Measurements from ENCODE around the gene CAMSAP1. TPM values are rescaled to one million over a fixed set of nuclear protein-coding genes. Genes with fewer than 3 reads are reported as not detected.

The CAMSAP1 gene
- total RNA-seq, 1 donor from 2014 or later = 80.8 TPM

DNA sequence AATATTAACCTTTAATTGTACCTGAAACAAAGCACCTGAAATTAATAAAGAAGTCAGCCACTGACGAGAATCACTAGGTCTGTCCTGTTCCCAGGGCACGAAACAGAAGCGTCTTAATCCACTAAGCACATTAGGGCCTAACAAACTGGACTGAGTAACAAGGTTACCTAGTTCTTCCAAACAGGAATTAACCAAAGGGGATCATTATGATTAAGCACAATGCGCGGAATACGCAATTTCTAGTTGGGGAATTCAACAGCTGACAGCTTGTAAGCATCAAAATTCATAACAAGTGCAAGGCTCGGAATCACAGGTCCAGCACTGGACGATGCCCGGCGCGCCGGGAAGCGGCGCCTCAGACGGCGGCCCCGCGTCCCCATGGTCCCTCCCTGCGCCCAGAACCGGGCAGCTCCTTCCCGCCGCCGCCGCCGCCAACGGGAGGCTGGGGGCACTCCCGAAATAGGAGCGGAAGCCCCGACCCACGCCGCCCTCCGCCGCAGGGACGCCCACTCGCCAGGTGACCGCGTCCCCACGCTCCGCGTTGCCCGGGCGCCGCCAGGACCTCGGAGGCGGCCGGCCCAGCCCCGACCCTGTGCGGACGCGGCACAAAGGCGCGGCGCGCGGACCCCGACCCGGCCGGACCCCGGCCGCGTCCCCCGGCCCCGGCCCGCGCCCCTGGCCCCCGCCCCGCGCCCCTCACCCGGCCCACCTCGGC lies 898 bp downstream of the CAMSAP1 start:
- Mint-ChIP-seq H3K9me3 (peaks cover 8% of the 10 kb centered on the region), H3K27me3 (ENCODE audit: low read depth) (peaks cover 3% of the 10 kb centered on the region), H3K27ac (ENCODE audit: unreplicated experiment) (peak overlapping the region; percentile 87), H3K4me3 (peak overlapping the region; percentile 96), H3K36me3 (ENCODE audit: low read depth) (peaks cover 38% of the 10 kb centered on the region), H3K4me1 (peaks cover 58% of the 10 kb centered on the region)
- TF ChIP-seq, protein P1, sequence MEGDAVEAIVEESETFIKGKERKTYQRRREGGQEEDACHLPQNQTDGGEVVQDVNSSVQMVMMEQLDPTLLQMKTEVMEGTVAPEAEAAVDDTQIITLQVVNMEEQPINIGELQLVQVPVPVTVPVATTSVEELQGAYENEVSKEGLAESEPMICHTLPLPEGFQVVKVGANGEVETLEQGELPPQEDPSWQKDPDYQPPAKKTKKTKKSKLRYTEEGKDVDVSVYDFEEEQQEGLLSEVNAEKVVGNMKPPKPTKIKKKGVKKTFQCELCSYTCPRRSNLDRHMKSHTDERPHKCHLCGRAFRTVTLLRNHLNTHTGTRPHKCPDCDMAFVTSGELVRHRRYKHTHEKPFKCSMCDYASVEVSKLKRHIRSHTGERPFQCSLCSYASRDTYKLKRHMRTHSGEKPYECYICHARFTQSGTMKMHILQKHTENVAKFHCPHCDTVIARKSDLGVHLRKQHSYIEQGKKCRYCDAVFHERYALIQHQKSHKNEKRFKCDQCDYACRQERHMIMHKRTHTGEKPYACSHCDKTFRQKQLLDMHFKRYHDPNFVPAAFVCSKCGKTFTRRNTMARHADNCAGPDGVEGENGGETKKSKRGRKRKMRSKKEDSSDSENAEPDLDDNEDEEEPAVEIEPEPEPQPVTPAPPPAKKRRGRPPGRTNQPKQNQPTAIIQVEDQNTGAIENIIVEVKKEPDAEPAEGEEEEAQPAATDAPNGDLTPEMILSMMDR (conservative IDR thresholded peaks at IDR 0.05) = no peak
- DNase-seq (ENCODE audit: low read depth, low spot score) = no peak

DNA sequence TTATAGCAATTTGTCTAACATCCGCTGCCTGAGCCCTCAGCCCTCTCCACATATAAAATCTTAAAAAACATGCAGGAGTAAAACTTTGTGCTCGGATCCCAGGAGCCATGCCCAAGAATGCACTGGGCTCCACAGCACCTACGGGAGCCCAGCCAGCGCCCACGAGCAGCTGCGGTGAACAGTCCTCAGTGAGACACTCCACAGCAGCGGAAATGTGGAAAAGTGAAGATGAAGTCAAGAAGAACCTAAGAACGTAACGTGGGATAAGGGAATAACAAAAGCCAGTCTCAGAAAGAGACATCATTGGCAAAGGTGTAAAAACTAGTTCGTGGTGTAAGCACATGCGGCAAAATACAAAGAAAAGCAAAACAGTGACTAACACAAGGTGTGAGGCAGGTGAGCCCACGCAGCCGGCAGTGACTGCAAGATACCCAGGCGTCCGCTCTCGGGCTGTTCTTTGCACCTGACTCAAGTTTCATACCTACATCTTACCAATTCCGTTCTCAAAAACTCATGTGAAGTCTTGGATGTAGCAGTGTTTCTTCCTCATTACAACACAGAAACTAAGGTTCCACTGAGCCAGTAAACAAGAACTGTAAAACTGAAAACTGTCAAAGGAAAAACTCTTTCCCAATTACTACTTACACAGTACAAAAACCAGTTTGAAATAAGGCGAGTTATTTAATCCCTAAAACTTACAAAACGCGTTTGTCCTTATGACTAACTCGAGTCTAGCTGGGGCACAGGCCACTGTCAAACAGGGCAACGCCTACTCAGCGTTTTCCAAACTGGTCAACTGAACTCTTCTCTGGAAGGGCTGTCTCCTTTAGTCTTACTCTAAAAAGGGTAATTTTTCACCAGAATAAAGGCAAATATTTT lies 1.7 kb downstream of the CAMSAP1 start:
- no peak for DNase-seq (ENCODE audit: low read depth, low spot score)
- TF ChIP-seq, protein P1 (conservative IDR thresholded peaks at IDR 0.05) = no peak
- H3K36me3 Mint-ChIP-seq (ENCODE audit: low read depth) = peaks cover 35% of the 10 kb centered on the region
- H3K27ac Mint-ChIP-seq (ENCODE audit: unreplicated experiment) = peak overlapping the region; percentile 87
- peaks cover 10% of the 10 kb centered on the region for H3K9me3 Mint-ChIP-seq
- peaks cover 58% of the 10 kb centered on the region for H3K4me1 Mint-ChIP-seq
- peaks cover 3% of the 10 kb centered on the region for H3K27me3 Mint-ChIP-seq (ENCODE audit: low read depth)
- peak overlapping the region; percentile 96 for H3K4me3 Mint-ChIP-seq

DNA sequence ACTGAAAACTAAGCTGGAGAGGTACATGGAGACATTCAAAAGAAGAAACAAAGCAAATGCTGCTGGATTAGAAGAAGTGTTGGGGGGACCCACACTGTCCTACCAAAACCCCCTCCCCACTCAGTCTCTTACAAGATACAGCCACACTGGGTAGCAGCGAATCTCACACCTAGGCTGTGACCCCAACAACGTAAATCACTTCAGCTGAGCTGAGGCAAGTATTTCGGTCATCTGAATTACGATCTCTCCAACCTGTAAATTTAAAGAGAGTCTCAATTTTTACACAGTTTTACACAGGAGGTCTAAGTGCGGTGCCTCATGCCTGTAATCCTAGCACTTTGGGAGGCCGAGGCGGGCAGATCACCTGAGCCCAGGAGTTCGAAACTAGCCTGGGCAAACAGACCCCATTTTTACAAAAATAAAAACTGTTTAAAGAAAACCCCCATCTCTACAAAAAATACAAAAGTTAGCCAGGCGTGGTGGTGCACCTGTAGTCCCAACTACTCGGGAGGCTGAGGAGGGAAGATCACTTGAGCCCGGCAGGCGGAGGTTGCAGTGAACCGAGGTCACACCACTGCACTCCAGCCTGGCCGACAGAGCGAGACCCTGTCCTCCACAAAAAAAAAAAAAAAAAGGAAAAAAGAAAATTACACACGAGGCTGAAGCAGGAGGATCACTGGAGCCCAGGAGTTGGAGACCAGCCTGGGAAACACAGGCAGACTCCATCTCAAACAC lies 3.4 kb downstream of the CAMSAP1 start:
- Mint-ChIP-seq H3K36me3 (ENCODE audit: low read depth) (peaks cover 36% of the 10 kb centered on the region), H3K4me3 (peak overlapping the region; percentile 77), H3K4me1 (peaks cover 51% of the 10 kb centered on the region), H3K27me3 (ENCODE audit: low read depth) (peaks cover 3% of the 10 kb centered on the region), H3K27ac (ENCODE audit: unreplicated experiment) (no peak overlapping the region), H3K9me3 (peaks cover 19% of the 10 kb centered on the region)
- TF ChIP-seq, protein P1 (conservative IDR thresholded peaks at IDR 0.05) = no peak
- DNase-seq (ENCODE audit: low read depth, low spot score) = no peak

DNA sequence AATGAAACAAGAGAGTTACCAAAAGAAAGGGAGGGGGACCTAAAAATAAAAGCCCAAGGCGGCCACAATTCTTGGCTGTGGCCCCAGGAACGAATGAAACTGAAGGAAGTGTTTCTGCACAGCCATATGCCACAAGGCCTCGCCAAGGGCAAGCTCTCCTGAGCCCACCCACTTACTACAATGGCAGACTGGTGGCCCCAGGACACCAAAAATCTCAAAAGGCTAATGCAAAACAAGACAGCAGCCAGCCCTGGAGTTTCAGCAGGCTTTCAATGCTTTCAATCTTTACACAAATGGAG lies 4.0 kb downstream of the CAMSAP1 start:
- DNase-seq (ENCODE audit: low read depth, low spot score) = no peak
- TF ChIP-seq, protein P1 (conservative IDR thresholded peaks at IDR 0.05) = no peak
- Mint-ChIP-seq H3K27me3 (ENCODE audit: low read depth) (peaks cover 3% of the 10 kb centered on the region), H3K4me3 (peak overlapping the region; percentile 77), H3K36me3 (ENCODE audit: low read depth) (peaks cover 36% of the 10 kb centered on the region), H3K4me1 (peaks cover 48% of the 10 kb centered on the region), H3K27ac (ENCODE audit: unreplicated experiment) (peak overlapping the region; percentile 45), H3K9me3 (peaks cover 16% of the 10 kb centered on the region)

DNA sequence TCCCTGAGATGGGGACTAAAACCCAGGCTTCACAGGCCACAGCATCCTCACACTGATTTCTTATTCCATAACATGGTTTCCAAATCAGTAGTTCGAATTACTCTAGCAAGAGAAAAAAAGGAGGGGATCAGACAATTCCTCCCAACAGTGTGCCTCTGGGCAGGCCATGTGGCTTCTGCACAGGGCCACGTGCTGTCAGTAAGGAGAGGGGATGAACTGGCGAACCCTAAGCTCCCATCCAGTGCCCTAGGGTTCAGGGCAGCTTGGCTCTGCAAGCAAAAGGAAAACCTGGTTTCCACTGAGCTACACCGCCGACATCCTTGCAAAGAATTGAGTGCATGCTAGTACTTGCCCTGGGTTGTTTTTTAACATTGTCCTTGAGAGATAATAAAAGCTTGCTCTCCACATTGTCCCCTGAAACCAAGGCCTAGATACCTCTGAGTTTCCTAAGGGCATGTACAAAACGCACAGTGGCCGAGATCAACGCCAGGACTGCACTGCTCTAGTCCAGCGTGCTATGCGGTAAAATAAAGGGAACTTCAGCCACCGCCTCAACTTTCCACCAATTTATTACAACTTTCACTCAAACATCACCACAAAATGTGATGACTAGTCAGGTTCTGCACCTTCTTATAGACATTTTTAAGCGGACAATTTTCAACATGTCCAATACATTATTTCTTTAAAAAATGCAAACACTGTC lies 4.5 kb downstream of the CAMSAP1 start:
- Mint-ChIP-seq H3K27me3 (ENCODE audit: low read depth) (peaks cover 3% of the 10 kb centered on the region), H3K27ac (ENCODE audit: unreplicated experiment) (peak overlapping the region; percentile 45), H3K9me3 (peaks cover 20% of the 10 kb centered on the region), H3K4me1 (peaks cover 47% of the 10 kb centered on the region), H3K4me3 (peak overlapping the region; percentile 77), H3K36me3 (ENCODE audit: low read depth) (peaks cover 40% of the 10 kb centered on the region)
- TF ChIP-seq, protein P1 (conservative IDR thresholded peaks at IDR 0.05) = no peak
- DNase-seq (ENCODE audit: low read depth, low spot score) = no peak
